HEK293T (cell line): ENCODE measurements around the gene RNF10.

Experiments
- CTCF ChIA-PET: fragments of 350-600 bp; formaldehyde crosslinking; extraction: SDS; loops from one replicate; lab custom pipeline; 2021; ENCODE audit warnings: antibody characterized with exemption, inconsistent platforms; lab: Yijun Ruan, JAX
- POLR2A ChIA-PET: fragments of 350-600 bp; formaldehyde crosslinking; extraction: SDS; loops from one replicate; lab custom pipeline; 2020; ENCODE audit warnings: antibody characterized with exemption, inconsistent platforms; lab: Yijun Ruan, JAX
- DNase-seq: peaks from one replicate; pipeline ENCODE4 v3.0.0; 2012; ENCODE audit warnings: mixed read lengths; ENCODE audit errors: extremely low spot score
- ARNT ChIP-seq: fragments of 450-650 bp; IDR thresholded peaks from 2 replicates; pipeline ENCODE4 v1.6.1; 2017; ENCODE audit warnings: mild to moderate bottlenecking
- BHLHE40 ChIP-seq: fragments of 450-650 bp; IDR thresholded peaks from 2 replicates; pipeline ENCODE4 v1.6.1; 2016; ENCODE audit warnings: mild to moderate bottlenecking, moderate library complexity, borderline replicate concordance
- CTBP1 ChIP-seq: fragments of 450-650 bp; IDR thresholded peaks from 2 replicates; pipeline ENCODE4 v1.6.1; 2016; ENCODE audit warnings: borderline replicate concordance
- ELF4 ChIP-seq: fragments of 450-650 bp; IDR thresholded peaks from 2 replicates; pipeline ENCODE4 v1.6.1; 2017; ENCODE audit warnings: antibody characterized with exemption
- FOXA1 ChIP-seq: fragments of 450-650 bp; IDR thresholded peaks from 2 replicates; pipeline ENCODE4 v1.6.1; 2016; ENCODE audit warnings: mild to moderate bottlenecking
- FOXK2 ChIP-seq: fragments of 450-650 bp; IDR thresholded peaks from 2 replicates; pipeline ENCODE4 v1.6.1; 2016; ENCODE audit warnings: mild to moderate bottlenecking
- FOXM1 ChIP-seq: fragments of 450-650 bp; IDR thresholded peaks from 2 replicates; pipeline ENCODE4 v1.6.1; 2017; ENCODE audit warnings: mild to moderate bottlenecking, borderline replicate concordance
- HDGF ChIP-seq: fragments of 450-650 bp; IDR thresholded peaks from 2 replicates; pipeline ENCODE4 v1.6.1; 2017; ENCODE audit warnings: antibody characterized with exemption, borderline replicate concordance
- L3MBTL2 ChIP-seq: fragments of 450-650 bp; conservative IDR thresholded peaks from 2 replicates; pipeline ENCODE4 v1.6.1; 2016; ENCODE audit warnings: mild to moderate bottlenecking
- LEF1 ChIP-seq: fragments of 450-650 bp; IDR thresholded peaks from 2 replicates; pipeline ENCODE4 v1.6.1; 2017; ENCODE audit warnings: mild to moderate bottlenecking, borderline replicate concordance
- NFRKB ChIP-seq: fragments of 450-650 bp; IDR thresholded peaks from 2 replicates; pipeline ENCODE4 v1.6.1; 2016; ENCODE audit warnings: mild to moderate bottlenecking, moderate library complexity
- SP1 ChIP-seq: fragments of 450-650 bp; IDR thresholded peaks from 2 replicates; pipeline ENCODE4 v1.6.1; 2017
- SUZ12 ChIP-seq: fragments of 450-650 bp; IDR thresholded peaks from 2 replicates; pipeline ENCODE4 v1.6.1; 2016; ENCODE audit warnings: mild to moderate bottlenecking
- TARDBP ChIP-seq: fragments of 450-650 bp; IDR thresholded peaks from 2 replicates; pipeline ENCODE4 v1.6.1; 2016
- ZNF384 ChIP-seq: fragments of 450-650 bp; IDR thresholded peaks from 2 replicates; pipeline ENCODE4 v1.6.1; 2016
- TF ChIP-seq, protein P1 (sequence below): fragments of 450-650 bp; IDR thresholded peaks from 2 replicates; pipeline ENCODE4 v1.6.1; 2016

RNF10 gene

DNA sequence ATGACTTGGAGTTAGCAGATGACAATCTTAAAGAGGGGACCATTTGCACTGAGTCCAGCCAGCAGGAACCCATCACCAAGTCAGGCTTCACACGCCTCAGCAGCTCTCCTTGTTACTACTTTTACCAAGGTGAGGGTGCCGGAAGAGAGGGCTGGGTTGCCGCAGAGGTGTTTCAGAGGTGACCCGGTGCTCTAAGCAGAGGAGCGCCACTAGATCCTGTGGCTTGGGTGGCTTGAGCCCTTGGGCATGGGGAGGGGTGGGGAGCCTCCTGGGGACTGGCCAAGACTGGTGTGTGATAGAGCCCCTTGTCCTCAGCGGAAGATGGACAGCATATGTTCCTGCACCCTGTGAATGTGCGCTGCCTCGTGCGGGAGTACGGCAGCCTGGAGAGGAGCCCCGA lies 29.3 kb downstream of the RNF10 start:
- CTCF ChIA-PET: no interaction called here

DNA sequence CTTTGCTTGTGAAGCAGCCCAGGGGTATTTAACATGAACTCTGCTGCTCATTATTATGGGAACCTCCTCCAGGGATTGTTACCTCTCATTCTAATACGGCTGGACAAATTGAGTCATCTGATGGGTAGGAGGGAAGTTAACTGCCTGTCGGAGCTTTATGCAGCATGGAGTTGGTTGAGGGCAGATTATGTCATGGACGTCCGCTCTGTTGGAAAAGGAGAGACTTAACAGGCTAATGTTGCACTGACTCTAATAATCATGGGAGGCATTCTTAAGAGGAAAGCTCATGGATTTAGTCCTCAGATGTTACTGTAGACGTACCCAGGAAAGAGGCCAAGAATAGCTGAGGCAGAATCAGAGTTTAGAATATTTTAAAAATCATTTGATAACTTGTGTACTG lies 37.1 kb downstream of the RNF10 start:
- CTCF ChIA-PET: interaction anchor here (0.7 kb wide), 1 partner anchor 12 kb away, joined by 4 read pairs; no protein-coding TSS in a partner anchor
- TF ChIP-seq CTBP1 (no peak), ZNF384 (no peak), L3MBTL2 (no peak), BHLHE40 (no peak), FOXM1 (no peak), TARDBP (no peak), FOXA1 (no peak), NFRKB (no peak), SP1 (no peak), ELF4 (no peak), HDGF (no peak), LEF1 (no peak), SUZ12 (no peak)
- TF ChIP-seq, protein P1, sequence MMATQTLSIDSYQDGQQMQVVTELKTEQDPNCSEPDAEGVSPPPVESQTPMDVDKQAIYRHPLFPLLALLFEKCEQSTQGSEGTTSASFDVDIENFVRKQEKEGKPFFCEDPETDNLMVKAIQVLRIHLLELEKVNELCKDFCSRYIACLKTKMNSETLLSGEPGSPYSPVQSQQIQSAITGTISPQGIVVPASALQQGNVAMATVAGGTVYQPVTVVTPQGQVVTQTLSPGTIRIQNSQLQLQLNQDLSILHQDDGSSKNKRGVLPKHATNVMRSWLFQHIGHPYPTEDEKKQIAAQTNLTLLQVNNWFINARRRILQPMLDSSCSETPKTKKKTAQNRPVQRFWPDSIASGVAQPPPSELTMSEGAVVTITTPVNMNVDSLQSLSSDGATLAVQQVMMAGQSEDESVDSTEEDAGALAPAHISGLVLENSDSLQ: no peak

More for the DNA sequence above, 29.3 kb downstream of the RNF10 start:
- POLR2A ChIA-PET: no interaction called here
- TF ChIP-seq CTBP1: no peak
- TF ChIP-seq HDGF: no peak
- TF ChIP-seq ARNT: no peak
- no peak for TF ChIP-seq L3MBTL2
- TF ChIP-seq, protein P1: no peak
- TF ChIP-seq LEF1: no peak
- no peak for TF ChIP-seq ELF4
- no peak for TF ChIP-seq NFRKB
- no peak for TF ChIP-seq FOXK2
- no peak for DNase-seq

DNA sequence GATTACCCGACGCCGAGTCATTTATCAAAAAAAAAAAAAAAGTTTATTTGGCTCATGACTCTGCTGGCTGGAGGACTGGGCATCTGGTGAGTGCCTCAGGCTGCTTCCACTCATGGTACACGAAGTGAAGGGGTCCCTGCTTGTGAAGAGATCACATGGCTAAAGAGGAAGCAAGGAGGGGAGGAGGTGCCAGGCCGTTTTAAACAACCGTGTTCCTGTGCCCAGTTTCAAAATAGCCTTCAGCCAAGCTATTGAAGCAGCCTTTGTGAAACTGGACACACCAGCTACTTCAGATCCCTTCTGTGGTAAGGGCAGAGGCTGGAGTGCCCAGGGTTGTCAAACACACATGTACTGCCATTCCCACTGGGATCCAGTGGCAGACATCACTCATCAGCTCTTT lies 39.4 kb downstream of the RNF10 start:
- no peak for DNase-seq
- ChIA-PET CTCF (no interaction called here), POLR2A (no interaction called here)
- TF ChIP-seq FOXM1: no peak
- TF ChIP-seq BHLHE40: no peak
- no peak for TF ChIP-seq NFRKB
- TF ChIP-seq, protein P1: no peak
- TF ChIP-seq LEF1: no peak
- no peak for TF ChIP-seq CTBP1
- no peak for TF ChIP-seq FOXA1
- no peak for TF ChIP-seq SP1
- TF ChIP-seq FOXK2: no peak
- TF ChIP-seq ELF4: no peak
- no peak for TF ChIP-seq SUZ12
- no peak for TF ChIP-seq TARDBP
- no peak for TF ChIP-seq ZNF384
- TF ChIP-seq HDGF: no peak
- TF ChIP-seq L3MBTL2: no peak
- TF ChIP-seq ARNT: no peak

More for the DNA sequence above, 37.1 kb downstream of the RNF10 start:
- POLR2A ChIA-PET: interaction anchor here (1.2 kb wide), 1 partner anchor 10 kb away, joined by 6 read pairs; the partner anchor contains the start of gene POP5
- DNase-seq: no peak

DNA sequence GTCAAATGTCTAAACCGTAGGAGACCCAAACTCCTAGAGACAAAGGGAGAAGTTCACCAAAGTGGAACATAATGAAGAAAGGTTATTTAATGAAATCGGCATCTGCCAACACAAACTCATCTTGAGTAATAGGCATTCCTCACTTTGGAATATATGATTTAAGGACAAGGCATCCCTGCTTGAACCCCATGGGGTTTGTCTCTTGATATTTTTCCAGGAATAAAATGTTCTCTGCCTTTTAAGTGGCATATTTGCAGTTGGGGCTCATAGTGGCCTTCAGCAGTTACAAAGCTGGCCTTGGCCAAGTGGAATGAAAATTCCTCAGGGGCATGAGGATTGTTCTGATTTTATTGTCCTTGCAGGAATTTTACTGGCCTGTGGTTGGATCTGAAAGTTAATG lies 40.0 kb downstream of the RNF10 start:
- CTCF ChIA-PET: no interaction called here

DNA sequence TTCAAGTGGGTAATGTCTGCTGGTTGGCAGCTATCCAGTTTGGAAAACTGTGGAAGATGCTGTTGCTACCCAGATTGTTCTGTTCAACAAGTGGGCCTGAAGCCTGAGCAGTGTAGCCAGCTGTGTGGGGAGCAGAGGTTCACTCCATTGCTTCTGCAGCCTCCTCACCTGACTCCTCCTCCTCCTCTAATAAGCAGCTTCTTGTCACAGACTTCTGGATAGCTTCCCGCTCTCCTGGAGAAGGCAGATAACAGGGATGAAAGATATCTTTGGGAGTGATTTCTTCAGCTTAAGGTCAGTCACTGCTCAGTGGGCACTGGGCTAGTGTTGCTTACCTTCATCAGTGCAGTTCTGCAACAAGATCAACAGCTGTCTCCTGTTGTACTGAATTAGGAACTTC lies 45.0 kb downstream of the RNF10 start:
- ChIA-PET CTCF (interaction anchor here (0.5 to 1.0 kb wide), 3 partner anchors 254 to 432 kb away, joined by 3 read pairs; partner anchors contain the start of gene SIRT4), POLR2A (interaction anchor here (0.6 kb wide), 1 partner anchor 8 kb away, joined by 3 read pairs; no protein-coding TSS in a partner anchor)
- no peak for DNase-seq
- TF ChIP-seq CTBP1 (no peak), HDGF (no peak), SUZ12 (no peak), ARNT (no peak), SP1 (no peak), NFRKB (no peak), FOXM1 (no peak), ELF4 (no peak), TARDBP (no peak), L3MBTL2 (no peak), LEF1 (no peak), FOXA1 (no peak)

More for the DNA sequence above, 40.0 kb downstream of the RNF10 start:
- no peak for DNase-seq
- TF ChIP-seq, protein P1: no peak
- TF ChIP-seq TARDBP (no peak), LEF1 (no peak), BHLHE40 (no peak), NFRKB (no peak), SP1 (no peak), ELF4 (no peak), CTBP1 (no peak), ZNF384 (no peak), HDGF (no peak), FOXA1 (no peak), SUZ12 (no peak), FOXK2 (no peak), FOXM1 (no peak), L3MBTL2 (no peak), ARNT (no peak)
- POLR2A ChIA-PET: interaction anchor here (1.7 kb wide), 1 partner anchor 13 kb away, joined by 7 read pairs; no protein-coding TSS in a partner anchor
